Measurements from ENCODE around the gene ELMO1. TPM values are rescaled to one million over a fixed set of nuclear protein-coding genes. Genes with fewer than 3 reads are reported as not detected.

ELMO1 gene
- total and polyA plus RNA-seq, 10 donors, result 26.0 to 494 (median 201) TPM

- peaks cover 2 to 80% (median 43%) of the 10 kb centered on the region in 6 donors for H3K36me3 ChIP-seq
- no peak for TF ChIP-seq POLR2AphosphoS5 (IDR thresholded peaks at IDR 0.05)
- TF ChIP-seq POLR2A (IDR thresholded peaks at IDR 0.05), result no peak
- TF ChIP-seq CTCF (IDR thresholded peaks at IDR 0.05 in 8 of 11, conservative IDR thresholded peaks at IDR 0.05 in 3 of 11), result no peak
- WGBS, 5 donors, result 95 to 99% (median 98%) methylated on average over 15 of the region's 15 CpGs
- no peak overlapping the region for H3K4me3 ChIP-seq
- no peaks in the 10 kb centered on the region for H3K27me3 ChIP-seq (replicated peaks in 1 of 7)
- H3K4me1 ChIP-seq, result no peaks in the 10 kb centered on the region
- no peak overlapping the region for H3K27ac ChIP-seq
- H3K9me3 ChIP-seq, result peaks cover 0 to 5% (median 0%) of the 10 kb centered on the region in 8 donors
- no peak for DNase-seq
- intact Hi-C loops (cut with DNase I; ENCODE audit: low total_unique reads), result no loop called here
These were observed 593.3 kb downstream of the ELMO1 start for GRCh38 chr7:36855330-36855729.

GRCh38 chr7:36854652-36855051, 594.0 kb downstream of the ELMO1 start:
- TF ChIP-seq CTCF (IDR thresholded peaks at IDR 0.05 in 8 of 11, conservative IDR thresholded peaks at IDR 0.05 in 3 of 11) (no peak), POLR2AphosphoS5 (IDR thresholded peaks at IDR 0.05) (no peak), POLR2A (IDR thresholded peaks at IDR 0.05) (no peak)
- Histone ChIP-seq H3K4me1 (no peaks in the 10 kb centered on the region), H3K27ac (no peak overlapping the region), H3K9me3 (peaks cover 0 to 8% (median 0%) of the 10 kb centered on the region in 8 donors), H3K4me3 (no peak overlapping the region), H3K27me3 (replicated peaks in 1 of 7) (no peaks in the 10 kb centered on the region), H3K36me3 (peaks cover 2 to 73% (median 39%) of the 10 kb centered on the region in 6 donors)
- 97 to 98% (median 98%) methylated on average over 9 of the region's 9 CpGs for WGBS, 5 donors
- no peak for DNase-seq
- intact Hi-C loops (cut with DNase I; ENCODE audit: low total_unique reads), result no loop called here

GRCh38 chr7:36852931-36853330, 595.7 kb downstream of the ELMO1 start:
- Histone ChIP-seq H3K4me3 (no peak overlapping the region), H3K36me3 (peaks cover 2 to 56% (median 33%) of the 10 kb centered on the region in 6 donors), H3K27me3 (replicated peaks in 1 of 7) (no peaks in the 10 kb centered on the region), H3K27ac (peak overlapping the region in 2 of 8 donors; percentile 24 to 41), H3K9me3 (peaks cover 5 to 25% (median 14%) of the 10 kb centered on the region in 8 donors), H3K4me1 (no peaks in the 10 kb centered on the region)
- intact Hi-C loops (cut with DNase I; ENCODE audit: low total_unique reads), result no loop called here
- DNase-seq, result no peak
- no peak for TF ChIP-seq CTCF (IDR thresholded peaks at IDR 0.05 in 8 of 11, conservative IDR thresholded peaks at IDR 0.05 in 3 of 11)
- no peak for TF ChIP-seq POLR2A (IDR thresholded peaks at IDR 0.05)
- TF ChIP-seq POLR2AphosphoS5 (IDR thresholded peaks at IDR 0.05), result no peak
- 56 to 88% (median 81%) methylated on average over 1 of the region's 1 CpG for WGBS, 5 donors

- Histone ChIP-seq H3K4me1 (no peaks in the 10 kb centered on the region), H3K4me3 (no peak overlapping the region), H3K9me3 (peaks cover 9 to 34% (median 24%) of the 10 kb centered on the region in 8 donors), H3K27ac (peak overlapping the region in 2 of 8 donors; percentile 25 to 41), H3K27me3 (replicated peaks in 1 of 7) (no peaks in the 10 kb centered on the region), H3K36me3 (peaks cover 2 to 46% (median 33%) of the 10 kb centered on the region in 6 donors)
- TF ChIP-seq POLR2A (IDR thresholded peaks at IDR 0.05), result no peak
- TF ChIP-seq CTCF (IDR thresholded peaks at IDR 0.05 in 8 of 11, conservative IDR thresholded peaks at IDR 0.05 in 3 of 11), result no peak
- TF ChIP-seq POLR2AphosphoS5 (IDR thresholded peaks at IDR 0.05), result peak in 1 of 3 donors; percentile 25
- intact Hi-C loops (cut with DNase I; ENCODE audit: low total_unique reads), result no loop called here
- DNase-seq, result no peak
- WGBS, 5 donors, result 58 to 79% (median 65%) methylated on average over 5 of the region's 5 CpGs
These were observed 596.6 kb downstream of the ELMO1 start for GRCh38 chr7:36852017-36852416.

Data from spleen (tissue), 11 donors.